Muscle layer of duodenum (tissue), 2 donors: ENCODE results near the gene ADCY1.

ENCODE experiments used
- H3K27ac ChIP-seq: one replicate; pipeline ENCODE4 v1.7.0; 2013; ENCODE audit warnings: mild to moderate bottlenecking, low read length
- H3K27me3 ChIP-seq: one replicate; pipeline ENCODE4 v1.7.0; 2013; ENCODE audit warnings: low read depth, mild to moderate bottlenecking, control low read depth, low read length
- H3K36me3 ChIP-seq, 2 donors: one replicate each; pipeline ENCODE4 v1.7.0; 2013; ENCODE audit warnings: low read length in 2 of 2, control low read depth in 1 of 2, mild to moderate bottlenecking in 1 of 2; ENCODE audit not compliant: insufficient read depth in 2 of 2, control insufficient read depth in 1 of 2
- H3K4me1 ChIP-seq, 2 donors: one replicate each; pipeline ENCODE4 v1.7.0; 2013; ENCODE audit warnings: low read length in 2 of 2, mild to moderate bottlenecking in 2 of 2, control low read depth in 1 of 2, moderate library complexity in 1 of 2; ENCODE audit not compliant: insufficient read depth in 2 of 2, control insufficient read depth in 1 of 2
- H3K4me3 ChIP-seq, 2 donors: one replicate each; pipeline ENCODE4 v1.7.0; 2013; ENCODE audit warnings: low read length in 2 of 2, low read depth in 1 of 2, mild to moderate bottlenecking in 1 of 2
- H3K9me3 ChIP-seq, 2 donors: one replicate each; pipeline ENCODE4 v1.7.0; 2013; ENCODE audit warnings: low read length in 2 of 2, control low read depth in 1 of 2, mild to moderate bottlenecking in 1 of 2; ENCODE audit not compliant: control insufficient read depth in 1 of 2
- donor health status: healthy.

Gene ADCY1

GRCh38 chr7:45658716-45659495 lies 84.7 kb downstream of the ADCY1 start:
- Histone ChIP-seq H3K4me3 (no peak overlapping the region), H3K9me3 (no peaks in the 10 kb centered on the region), H3K27ac (no peak overlapping the region), H3K4me1 (no peaks in the 10 kb centered on the region), H3K36me3 (no peaks in the 10 kb centered on the region), H3K27me3 (no peaks in the 10 kb centered on the region)

GRCh38 chr7:45659496-45660139 lies 85.5 kb downstream of the ADCY1 start:
- H3K9me3 ChIP-seq = no peaks in the 10 kb centered on the region
- H3K4me1 ChIP-seq = no peaks in the 10 kb centered on the region
- H3K4me3 ChIP-seq = no peak overlapping the region
- H3K36me3 ChIP-seq = no peaks in the 10 kb centered on the region
- no peaks in the 10 kb centered on the region for H3K27me3 ChIP-seq
- H3K27ac ChIP-seq = no peak overlapping the region

- Histone ChIP-seq H3K9me3 (no peaks in the 10 kb centered on the region), H3K4me1 (no peaks in the 10 kb centered on the region), H3K4me3 (no peak overlapping the region), H3K27me3 (no peaks in the 10 kb centered on the region), H3K27ac (no peak overlapping the region), H3K36me3 (no peaks in the 10 kb centered on the region)
These were observed 86.2 kb downstream of the ADCY1 start for GRCh38 chr7:45660201-45660900.

GRCh38 chr7:45660901-45661211 lies 86.7 kb downstream of the ADCY1 start:
- Histone ChIP-seq H3K36me3 (no peaks in the 10 kb centered on the region), H3K27me3 (no peaks in the 10 kb centered on the region), H3K9me3 (no peaks in the 10 kb centered on the region), H3K27ac (no peak overlapping the region), H3K4me1 (no peaks in the 10 kb centered on the region), H3K4me3 (no peak overlapping the region)

- Histone ChIP-seq H3K9me3 (no peaks in the 10 kb centered on the region), H3K36me3 (no peaks in the 10 kb centered on the region), H3K27me3 (no peaks in the 10 kb centered on the region), H3K4me3 (no peak overlapping the region), H3K27ac (no peak overlapping the region), H3K4me1 (no peaks in the 10 kb centered on the region)
These were observed 87.3 kb downstream of the ADCY1 start for GRCh38 chr7:45661302-45661995.

GRCh38 chr7:45662018-45662417 lies 87.8 kb downstream of the ADCY1 start:
- Histone ChIP-seq H3K36me3 (no peaks in the 10 kb centered on the region), H3K27ac (no peak overlapping the region), H3K9me3 (no peaks in the 10 kb centered on the region), H3K4me1 (no peaks in the 10 kb centered on the region), H3K27me3 (no peaks in the 10 kb centered on the region), H3K4me3 (no peak overlapping the region)

- no peak overlapping the region for H3K4me3 ChIP-seq
- H3K36me3 ChIP-seq = no peaks in the 10 kb centered on the region
- no peaks in the 10 kb centered on the region for H3K9me3 ChIP-seq
- H3K27me3 ChIP-seq = no peaks in the 10 kb centered on the region
- H3K27ac ChIP-seq = no peak overlapping the region
- no peaks in the 10 kb centered on the region for H3K4me1 ChIP-seq
These were observed 88.5 kb downstream of the ADCY1 start for GRCh38 chr7:45662540-45663166.

- Histone ChIP-seq H3K4me3 (no peak overlapping the region), H3K36me3 (no peaks in the 10 kb centered on the region), H3K27ac (no peak overlapping the region), H3K27me3 (no peaks in the 10 kb centered on the region), H3K4me1 (no peaks in the 10 kb centered on the region), H3K9me3 (no peaks in the 10 kb centered on the region)
These were observed 89.2 kb downstream of the ADCY1 start for GRCh38 chr7:45663167-45663921.

- Histone ChIP-seq H3K36me3 (no peaks in the 10 kb centered on the region), H3K4me3 (no peak overlapping the region), H3K27ac (no peak overlapping the region), H3K27me3 (no peaks in the 10 kb centered on the region), H3K9me3 (no peaks in the 10 kb centered on the region), H3K4me1 (no peaks in the 10 kb centered on the region)
These were observed 89.9 kb downstream of the ADCY1 start for GRCh38 chr7:45663965-45664633.

GRCh38 chr7:45665172-45665571 lies 91.0 kb downstream of the ADCY1 start:
- H3K36me3 ChIP-seq = no peaks in the 10 kb centered on the region
- H3K27me3 ChIP-seq = no peaks in the 10 kb centered on the region
- no peak overlapping the region for H3K4me3 ChIP-seq
- no peak overlapping the region for H3K27ac ChIP-seq
- no peaks in the 10 kb centered on the region for H3K9me3 ChIP-seq
- H3K4me1 ChIP-seq = no peaks in the 10 kb centered on the region
